NCI-H510A treated with DMSO at 0.1 percent for 48 hours (cell line): ENCODE data around the gene RPL26.
"Not testable (repeated sequence)": the region's sequence is repeated elsewhere in the genome, so short reads cannot be mapped to it uniquely, and the experiment has no call there.

Experiments
- DNase-seq: peaks from one replicate; lab custom pipeline; 2025; lab: John Stamatoyannopoulos, UW

The RPL26 gene

GRCh38 chr17:8365143-8365542, 17.9 kb downstream of the RPL26 start:
- DNase-seq = no peak

- no peak for DNase-seq
Observed at GRCh38 chr17:8362651-8363332, 20.2 kb downstream of the RPL26 start.

DNA sequence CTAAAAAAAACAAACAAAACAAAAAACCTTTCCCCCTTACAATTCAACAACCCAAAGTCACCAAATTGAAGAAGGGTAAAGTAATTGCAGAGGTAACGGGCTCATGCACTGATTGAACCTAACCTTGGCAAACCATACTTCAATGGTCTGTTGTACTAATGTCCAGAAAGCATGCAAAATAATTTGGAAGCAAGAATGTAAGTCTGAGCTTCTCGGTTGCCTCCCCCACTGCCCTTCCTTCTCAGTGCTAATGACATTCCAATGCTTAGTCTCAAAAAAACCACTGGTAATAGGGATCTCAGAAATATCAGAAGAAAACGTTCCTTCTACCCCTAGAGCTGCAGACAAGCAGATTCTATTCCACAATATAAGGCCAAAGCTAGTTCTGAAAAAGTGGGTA, 22.2 kb downstream of the RPL26 start:
- no peak for DNase-seq

DNA sequence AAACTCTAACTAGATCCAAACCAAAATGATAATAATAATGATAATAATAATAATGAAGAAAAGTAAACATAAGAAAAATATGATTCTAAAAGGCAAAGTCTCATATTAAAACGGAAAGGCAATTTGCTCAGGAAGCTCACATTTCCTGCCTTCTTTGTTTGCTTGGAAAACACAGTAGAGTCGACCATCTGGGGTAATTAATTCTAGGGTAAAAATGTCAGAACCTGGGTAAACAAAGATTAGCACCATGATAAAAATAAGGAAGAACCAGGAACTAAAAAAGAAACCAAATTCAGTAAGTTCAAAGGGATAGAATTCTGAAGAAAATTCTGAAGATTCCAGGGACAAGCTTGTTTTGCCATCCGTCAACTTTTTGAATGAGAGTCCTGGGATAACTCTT, 22.7 kb downstream of the RPL26 start:
- DNase-seq = no peak

GRCh38 chr17:8359769-8360168, 23.2 kb downstream of the RPL26 start:
- DNase-seq = no peak

DNA sequence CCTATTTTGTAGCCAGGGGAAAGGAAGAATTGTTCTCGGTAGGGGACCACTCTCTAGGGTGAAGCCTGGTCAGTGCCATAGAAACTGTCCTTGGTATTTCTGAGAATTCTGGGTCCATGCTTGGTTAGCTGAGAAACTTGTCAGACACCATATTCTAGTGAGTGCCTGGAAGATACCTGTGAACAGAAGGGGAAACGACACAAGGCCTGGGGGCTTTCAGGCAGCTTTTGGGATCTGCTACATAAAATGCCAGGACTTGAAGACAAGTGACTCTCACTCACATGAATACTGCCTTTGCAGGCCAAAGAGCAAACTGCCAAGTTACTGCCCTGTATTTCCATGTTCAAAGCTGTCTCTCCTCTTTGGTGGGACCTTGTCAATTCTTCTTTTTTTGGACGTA, 25.1 kb downstream of the RPL26 start:
- DNase-seq = no peak

- no peak for DNase-seq
Observed at GRCh38 chr17:8354236-8354635, 28.8 kb downstream of the RPL26 start.

DNA sequence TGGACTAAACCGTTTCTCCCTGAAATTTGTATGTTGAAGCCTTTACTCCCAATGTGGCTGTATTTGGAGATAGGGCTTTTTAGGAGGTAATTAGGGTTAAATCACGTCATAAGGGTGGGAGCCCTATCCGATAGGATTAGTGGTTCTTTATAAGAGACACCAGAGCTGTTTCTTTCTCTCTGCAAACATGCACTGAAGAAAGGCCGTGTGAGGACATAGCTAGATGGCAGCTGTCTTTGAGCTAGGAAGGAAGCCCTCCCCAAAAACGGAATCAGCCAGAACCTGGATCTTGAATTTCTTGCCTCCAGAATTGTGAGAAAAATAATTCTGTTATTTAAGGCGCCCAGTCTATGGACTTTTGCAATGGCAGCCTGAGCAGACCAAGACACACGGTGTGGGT, 29.3 kb downstream of the RPL26 start:
- no peak for DNase-seq

- DNase-seq = no peak
Observed at GRCh38 chr17:8350339-8350738, 32.7 kb downstream of the RPL26 start.

DNA sequence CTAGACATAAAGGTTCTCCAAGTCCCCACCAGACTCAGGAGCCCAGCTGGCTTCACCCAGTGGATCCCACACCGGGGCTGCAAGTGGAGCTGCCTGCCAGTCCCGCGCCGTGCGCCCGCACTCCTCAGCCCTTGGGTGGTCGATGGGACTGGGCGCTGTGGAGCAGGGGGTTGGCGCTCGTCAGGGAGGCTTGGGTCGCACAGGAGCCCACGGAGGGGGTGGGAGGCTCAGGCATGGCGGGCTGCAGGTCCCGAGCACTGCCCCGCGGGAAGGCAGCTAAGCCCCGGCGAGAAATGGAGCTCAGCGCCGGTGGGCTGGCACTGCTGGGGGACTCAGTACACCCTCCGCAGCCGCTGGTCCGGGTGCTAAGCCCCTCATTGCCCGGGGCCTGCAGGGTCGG, 36.0 kb downstream of the RPL26 start:
- DNase-seq = not testable (repeated sequence)

- DNase-seq = no peak
Observed at GRCh38 chr17:8345951-8346665, 36.9 kb downstream of the RPL26 start.

DNA sequence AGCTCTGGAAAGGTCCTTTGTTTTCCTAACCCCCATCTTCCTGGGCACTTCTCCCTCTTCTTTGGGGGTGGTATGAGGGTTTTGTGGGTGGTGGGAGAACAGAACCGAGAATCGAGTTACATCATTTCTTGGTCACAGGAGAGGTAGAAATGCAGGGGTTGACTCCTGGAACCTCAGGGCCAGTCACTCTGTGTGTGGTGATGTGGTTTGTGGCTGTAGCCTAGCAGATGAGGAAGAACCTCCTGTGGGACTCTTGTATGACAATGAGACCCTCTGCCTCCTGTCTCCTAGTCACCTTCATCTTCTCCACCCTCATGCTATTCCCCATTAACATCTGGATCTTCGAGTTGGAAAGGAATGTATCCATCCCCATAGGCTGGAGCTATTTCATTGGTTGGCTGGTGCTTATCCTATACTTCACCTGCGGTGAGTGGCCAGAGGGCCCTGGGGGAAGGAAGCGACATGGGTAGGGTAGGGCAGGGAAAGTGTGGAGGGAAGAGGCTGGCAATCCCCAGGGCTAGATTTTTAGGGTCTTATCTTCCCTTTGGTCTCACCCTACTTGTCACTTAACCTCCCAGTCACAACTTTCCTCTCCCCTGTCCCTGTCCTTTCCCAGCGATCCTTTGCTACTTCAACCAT, 37.8 kb downstream of the RPL26 start:
- DNase-seq = no peak

GRCh38 chr17:8341456-8341855, 41.5 kb downstream of the RPL26 start:
- DNase-seq = no peak

- no peak for DNase-seq
Observed at GRCh38 chr17:8339540-8339939, 43.5 kb downstream of the RPL26 start, which contains the start of gene ODF4. Gene ODF4 (plus strand): TSS chr17:8339840. CDS start chr17:8340052, 212 bp downstream.

GRCh38 chr17:8338753-8339140, 44.2 kb downstream of the RPL26 start:
- no peak for DNase-seq

DNA sequence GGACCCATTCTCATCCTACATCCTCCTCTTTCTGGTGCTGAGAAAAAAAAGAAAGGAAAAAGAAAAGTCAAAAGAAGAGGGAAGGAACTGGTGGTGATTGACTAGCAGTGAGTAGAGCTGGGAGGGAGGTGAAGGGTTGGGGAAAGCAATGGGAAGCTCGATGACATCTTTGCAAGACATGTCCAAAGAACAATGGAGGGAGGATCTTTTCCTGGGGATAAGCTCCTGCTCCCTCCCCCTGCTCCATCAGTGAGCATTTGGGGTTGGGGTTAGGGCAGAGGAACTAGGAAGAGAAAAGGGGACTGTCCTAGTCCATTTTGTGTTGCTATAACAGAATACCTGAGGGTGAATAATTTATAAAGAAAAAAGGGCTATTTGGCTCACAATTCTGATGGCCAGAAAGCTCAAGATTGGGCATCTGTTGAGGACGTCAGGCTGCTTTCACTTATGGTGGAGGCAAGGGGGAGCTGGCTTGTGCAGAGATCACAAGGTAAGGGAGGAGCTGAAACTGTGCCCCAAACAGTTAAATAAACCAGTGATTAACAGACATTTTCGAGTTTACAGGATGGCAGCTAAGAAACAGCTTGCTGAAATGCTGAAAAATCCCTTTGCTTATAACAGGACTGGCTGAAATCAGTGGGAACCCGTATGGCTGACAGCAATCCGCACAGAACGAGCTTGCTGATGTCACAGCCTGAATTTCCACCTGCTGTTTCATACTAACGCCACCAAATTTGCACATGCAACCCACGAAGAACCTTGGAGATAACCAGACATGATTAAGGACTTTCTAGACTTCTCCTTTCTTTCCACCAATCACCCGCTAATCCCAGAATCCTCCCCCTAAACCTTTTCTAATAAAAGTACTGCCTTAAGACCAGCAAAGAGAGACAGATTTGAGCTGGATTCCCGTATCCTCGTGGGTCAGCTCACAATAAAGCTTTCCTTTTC, 44.9 kb downstream of the RPL26 start:
- no peak for DNase-seq

GRCh38 chr17:8333281-8333680, 49.7 kb downstream of the RPL26 start:
- no peak for DNase-seq

GRCh38 chr17:8332688-8333087, 50.3 kb downstream of the RPL26 start:
- DNase-seq = no peak

- no peak for DNase-seq
Observed at GRCh38 chr17:8332128-8332527, 50.9 kb downstream of the RPL26 start.
